ENCODE data around the gene TLR3. TPM values are rescaled to one million over a fixed set of nuclear protein-coding genes. Genes with fewer than 3 reads are reported as not detected.
"Not testable (repeated sequence)": the region's sequence is repeated elsewhere in the genome, so short reads cannot be mapped to it uniquely, and the experiment has no call there.

TLR3 gene
- total RNA-seq, 1 donor from 2014 or later: 28.6 TPM

DNA sequence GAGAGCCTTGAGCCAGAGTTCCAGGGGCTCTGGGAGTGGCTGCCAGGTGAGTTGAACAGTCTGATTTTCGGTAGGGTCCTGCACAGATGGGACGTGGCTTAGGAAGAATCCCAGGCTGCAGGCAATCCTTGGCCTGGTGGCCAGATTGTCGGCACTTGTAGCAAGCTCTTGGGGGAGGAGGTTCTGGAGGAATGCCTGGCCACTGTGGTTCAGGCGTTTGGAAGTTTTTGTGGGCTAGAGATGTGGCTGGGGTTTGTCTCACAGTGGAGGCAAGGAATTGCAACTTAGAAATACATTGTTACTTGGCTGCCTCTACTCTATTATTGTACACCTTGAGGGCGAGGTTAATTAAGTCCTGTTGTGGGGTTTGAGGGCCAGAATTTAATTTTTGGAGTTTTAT lies 21.5 kb upstream of the TLR3 start:
- DNase-seq (ENCODE audit: low spot score): not testable (repeated sequence)

DNA sequence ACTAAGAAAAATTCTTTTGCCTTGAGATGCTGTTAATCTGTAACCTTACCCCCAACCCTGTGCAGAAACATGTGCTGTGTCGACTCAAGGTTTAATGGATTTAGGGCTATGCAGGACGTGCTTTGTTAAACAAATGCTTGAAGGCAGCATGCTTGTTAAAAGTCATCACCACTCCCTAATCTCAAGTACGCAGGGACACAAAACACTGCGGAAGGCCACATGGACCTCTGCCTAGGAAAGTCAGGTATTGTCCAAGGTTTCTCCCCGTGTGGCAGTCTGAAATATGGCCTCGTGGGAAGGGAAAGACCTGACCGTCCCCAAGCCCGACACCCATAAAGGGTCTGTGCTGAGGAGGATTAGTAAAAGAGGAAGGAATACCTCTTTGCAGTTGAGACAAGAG lies 18.8 kb upstream of the TLR3 start:
- not testable (repeated sequence) for DNase-seq (ENCODE audit: low spot score)

DNA sequence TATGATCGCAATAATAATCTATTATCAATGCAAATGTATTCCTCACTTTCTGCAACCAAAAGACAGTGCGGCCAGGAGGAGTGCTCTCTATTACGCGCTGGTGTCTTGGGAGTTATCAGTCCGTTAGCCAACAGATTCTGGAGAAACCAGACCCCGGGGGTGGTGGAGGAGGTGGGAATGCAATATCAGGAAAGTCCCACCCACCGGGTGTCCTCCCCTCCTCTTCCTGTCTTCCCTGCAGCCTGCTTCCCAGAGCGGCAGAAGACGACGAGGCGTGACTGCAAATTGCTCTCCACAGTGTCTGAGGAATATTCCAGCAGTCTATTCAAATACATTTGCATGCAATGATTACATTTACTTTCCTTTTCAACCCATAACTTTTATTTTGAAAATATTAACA lies 17.9 kb upstream of the TLR3 start:
- no peak for DNase-seq (ENCODE audit: low spot score)

DNA sequence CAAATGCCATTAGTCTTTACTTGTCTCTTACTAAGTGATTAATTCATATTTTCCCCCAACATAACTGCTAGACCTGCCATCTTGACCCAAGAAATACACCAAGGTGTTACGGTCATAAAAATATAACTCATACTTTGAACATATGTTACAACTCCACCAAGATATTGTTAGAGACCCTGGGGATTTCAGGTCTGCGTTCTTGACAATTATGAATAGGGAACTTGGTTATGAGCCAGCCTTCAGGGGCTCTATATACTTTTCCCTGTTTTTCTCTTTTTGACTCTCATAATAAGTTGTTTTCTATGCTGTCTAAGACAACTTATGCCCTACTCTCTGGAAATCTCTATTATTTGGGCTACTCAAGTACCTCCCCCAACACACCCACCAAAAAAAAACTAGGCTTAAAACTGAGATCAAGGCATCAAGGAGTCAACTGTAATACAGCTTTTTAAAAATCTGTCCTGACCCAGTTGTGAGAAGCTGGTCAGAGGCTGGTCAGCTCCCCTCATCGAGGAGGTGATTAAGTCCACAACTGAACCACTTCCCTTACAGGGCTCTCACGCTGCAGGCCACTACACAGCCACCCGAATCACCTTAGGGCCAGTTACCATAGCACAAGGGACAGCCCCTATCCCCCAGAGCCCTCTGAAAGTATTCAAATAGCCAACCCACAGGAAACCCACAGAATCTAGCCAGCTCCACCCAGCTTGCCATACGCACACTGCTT lies 10.5 kb upstream of the TLR3 start:
- no peak for DNase-seq (ENCODE audit: low spot score)

DNA sequence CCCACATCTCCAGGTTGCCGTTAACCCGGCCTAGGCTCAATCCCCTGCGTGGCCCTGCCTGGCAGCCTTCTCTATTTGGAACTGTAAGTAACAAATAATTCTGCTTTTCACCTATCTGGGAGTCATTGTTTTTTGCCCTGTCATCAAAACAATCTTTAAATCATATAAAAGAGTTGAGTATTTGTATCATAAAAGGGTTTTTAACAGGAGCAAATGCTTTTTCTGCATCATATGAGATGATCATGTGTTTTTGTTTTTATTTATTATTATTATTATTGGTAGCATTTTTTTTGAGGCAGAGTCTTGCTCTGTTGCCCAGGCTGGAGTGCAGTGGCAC lies 10.0 kb upstream of the TLR3 start:
- no peak for DNase-seq (ENCODE audit: low spot score)

- DNase-seq (ENCODE audit: low spot score): no peak
Observed at GRCh38 chr4:186061921-186062320, 7.0 kb upstream of the TLR3 start.

GRCh38 chr4:186067757-186068385 lies 1.1 kb upstream of the TLR3 start:
- DNase-seq (ENCODE audit: low spot score): peak; percentile 79

- DNase-seq (ENCODE audit: low spot score): no peak
Observed at GRCh38 chr4:186069729-186070128, 773 bp downstream of the TLR3 start.

GRCh38 chr4:186072516-186072915 lies 3.6 kb downstream of the TLR3 start:
- DNase-seq (ENCODE audit: low spot score): no peak

GRCh38 chr4:186074189-186074588 lies 5.2 kb downstream of the TLR3 start:
- no peak for DNase-seq (ENCODE audit: low spot score)

GRCh38 chr4:186078981-186079638 lies 10.2 kb downstream of the TLR3 start:
- no peak for DNase-seq (ENCODE audit: low spot score)

DNA sequence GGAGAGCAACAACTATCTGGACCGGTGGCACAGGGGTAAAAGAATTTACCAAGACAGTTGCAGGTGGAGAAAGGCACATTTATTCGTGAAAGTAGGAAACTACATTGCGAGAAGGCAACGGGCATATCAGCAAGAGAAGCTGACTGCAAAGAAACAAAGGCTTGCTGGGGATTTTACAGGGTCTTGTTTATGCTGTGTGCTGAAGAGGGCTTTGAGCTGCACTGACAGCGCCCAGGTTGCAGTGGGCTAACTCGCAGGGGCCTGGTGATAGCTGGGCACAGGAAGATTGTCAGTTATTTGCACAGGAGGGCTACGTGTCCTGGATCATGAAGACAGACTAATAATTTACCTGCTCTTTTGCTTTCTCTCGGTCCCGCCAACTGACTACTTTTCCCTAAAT lies 10.7 kb downstream of the TLR3 start:
- DNase-seq (ENCODE audit: low spot score): no peak

- DNase-seq (ENCODE audit: low spot score): no peak
Observed at GRCh38 chr4:186081202-186081807, 12.3 kb downstream of the TLR3 start.

GRCh38 chr4:186082221-186082620 lies 13.3 kb downstream of the TLR3 start:
- no peak for DNase-seq (ENCODE audit: low spot score)

- DNase-seq (ENCODE audit: low spot score): no peak
Observed at GRCh38 chr4:186088523-186088922, 19.6 kb downstream of the TLR3 start.

DNA sequence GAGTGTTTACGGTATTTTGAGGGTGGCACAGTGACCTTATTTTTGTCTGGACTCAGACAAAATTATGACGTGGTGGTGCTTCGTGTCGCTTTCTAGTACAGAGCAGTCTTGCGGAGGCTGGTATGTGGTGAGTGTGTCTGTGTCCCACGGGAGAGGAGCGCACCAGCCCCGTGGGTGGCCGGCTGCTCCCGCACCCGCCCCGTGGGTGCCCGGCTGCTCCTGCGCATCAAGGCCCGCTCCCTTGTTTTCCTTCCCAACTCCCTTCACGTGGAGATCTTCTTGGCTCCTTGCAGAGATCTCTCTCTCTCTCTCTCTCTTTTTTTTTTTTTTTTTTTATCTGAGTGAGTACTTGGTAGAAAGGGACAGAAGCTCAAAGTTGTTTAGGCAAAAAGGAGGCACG lies 23.3 kb downstream of the TLR3 start:
- DNase-seq (ENCODE audit: low spot score): no peak

- no peak for DNase-seq (ENCODE audit: low spot score)
Observed at GRCh38 chr4:186095406-186095805, 26.4 kb downstream of the TLR3 start.

GRCh38 chr4:186096681-186097165 lies 27.8 kb downstream of the TLR3 start:
- DNase-seq (ENCODE audit: low spot score): no peak

DNA sequence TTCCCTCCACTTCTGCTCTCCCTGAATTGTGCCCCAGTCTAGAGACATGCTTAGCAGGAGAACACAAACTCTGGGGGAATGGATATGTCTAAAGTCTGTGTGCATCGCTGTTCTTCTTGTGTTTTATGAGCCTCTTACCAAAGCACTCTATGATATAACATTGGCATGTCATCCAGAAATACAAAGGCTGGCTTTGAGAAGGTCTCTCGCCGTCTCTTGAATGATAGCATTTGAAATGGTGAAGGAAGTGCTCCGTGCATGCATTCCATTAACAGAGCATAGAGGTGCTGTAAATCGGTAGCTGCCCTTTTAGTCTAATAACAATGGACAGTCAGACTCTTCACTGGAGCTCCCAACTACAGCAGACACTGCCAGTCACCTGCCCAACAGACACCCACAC lies 28.4 kb downstream of the TLR3 start:
- DNase-seq (ENCODE audit: low spot score): no peak

- DNase-seq (ENCODE audit: low spot score): no peak
Observed at GRCh38 chr4:186102931-186103330, 34.0 kb downstream of the TLR3 start.

- peak; percentile 69 for DNase-seq (ENCODE audit: low spot score)
Observed at GRCh38 chr4:186104114-186104889, 35.3 kb downstream of the TLR3 start, which contains the start of gene FAM149A. TSS of gene FAM149A (plus strand) at chr4:186104704.
